SK-N-SH (cell line): ENCODE results near the gene GALNT18. TPM values are rescaled to one million over a fixed set of nuclear protein-coding genes. Genes with fewer than 3 reads are reported as not detected.

Source experiments
- CTCF ChIA-PET: fragments of 300-600, 350-600 bp; formaldehyde crosslinking; extraction: SDS; loops from one replicate; lab custom pipeline; 2021; lab: Yijun Ruan, JAX
- POLR2A ChIA-PET: fragments of 350-600 bp; sonication (Branson Sonifier 250); formaldehyde crosslinking; extraction: SDS; loops from one replicate; lab custom pipeline; 2020; ENCODE audit warnings: antibody characterized with exemption, inconsistent platforms; lab: Yijun Ruan, JAX
- DNase-seq: peaks from one replicate; pipeline ENCODE4 v3.0.0; 2012
- H2AFZ ChIP-seq: fragments of 200-600 bp; sonication (generic); 2 replicates; pipeline ENCODE4 v1.8.1; 2016; ENCODE audit warnings: antibody characterized with exemption, mild to moderate bottlenecking, low read depth
- H3F3A ChIP-seq: fragments of 200-600 bp; sonication (generic); replicated peaks from 2 replicates; pipeline ENCODE3; 2016; ENCODE audit warnings: antibody characterized with exemption, mild to moderate bottlenecking; ENCODE audit not compliant: insufficient read depth
- H3K27ac ChIP-seq, 2 experiments: fragments of 200-500 bp in 1 of 2; fragments of 200-600 bp in 1 of 2; sonication (Bioruptor generic) in 1 of 2; sonication (generic), shearing (Covaris generic) in 1 of 2; 2 replicates each; pipeline versions ENCODE4 v1.5.1 to v1.6.1; 2014 to 2016; ENCODE audit warnings: low read depth in 2 of 2, inconsistent platforms in 1 of 2, low read length in 1 of 2, mild to moderate bottlenecking in 1 of 2, mixed read lengths in 1 of 2
- H3K27me3 ChIP-seq: fragments of 200-600 bp; sonication (generic), shearing (Covaris generic); 2 replicates; pipeline ENCODE4 v1.6.1; 2016; ENCODE audit warnings: mixed run types; ENCODE audit not compliant: insufficient read depth
- H3K36me3 ChIP-seq, 2 experiments: fragments of 200-500 bp in 1 of 2; fragments of 200-600 bp in 1 of 2; sonication (Bioruptor generic) in 1 of 2; sonication (generic) in 1 of 2; replicated peaks in 1 of 2; 2 replicates each; pipeline versions ENCODE3 to v1.5.1; 2014 to 2016; ENCODE audit warnings: low read length in 1 of 2, mild to moderate bottlenecking in 1 of 2; ENCODE audit not compliant: insufficient read depth in 2 of 2, control insufficient read depth in 1 of 2
- H3K4me1 ChIP-seq, 2 experiments: fragments of 200-500 bp in 1 of 2; fragments of 200-600 bp in 1 of 2; sonication (Bioruptor generic) in 1 of 2; sonication (generic), shearing (Covaris generic) in 1 of 2; 2 replicates each; pipeline versions ENCODE4 v1.5.1 to v1.6.1; 2014 to 2016; ENCODE audit warnings: low read depth in 1 of 2, low read length in 1 of 2, mixed run types in 1 of 2; ENCODE audit not compliant: insufficient read depth in 2 of 2, control insufficient read depth in 1 of 2
- H3K4me2 ChIP-seq: fragments of 200-600 bp; sonication (generic), shearing (Covaris generic); 2 replicates; pipeline ENCODE4 v1.6.1; 2017; ENCODE audit warnings: mixed run types
- H3K4me3 ChIP-seq, 2 experiments: fragments of 200-500 bp in 1 of 2; fragments of 200-600 bp in 1 of 2; sonication (Bioruptor generic) in 1 of 2; sonication (generic), shearing (Covaris generic) in 1 of 2; 2 replicates each; pipeline versions ENCODE4 v1.5.1 to v1.8.1; 2014 to 2016; ENCODE audit warnings: low read depth in 2 of 2, inconsistent platforms in 1 of 2, low read length in 1 of 2, mild to moderate bottlenecking in 1 of 2, mixed read lengths in 1 of 2, moderate library complexity in 1 of 2
- H3K79me2 ChIP-seq: fragments of 200-600 bp; sonication (generic); 2 replicates; pipeline ENCODE4 v1.8.1; 2017; ENCODE audit warnings: mild to moderate bottlenecking; ENCODE audit not compliant: insufficient read depth
- H3K9ac ChIP-seq: fragments of 200-600 bp; sonication (generic); 2 replicates; pipeline ENCODE4 v1.6.1; 2017; ENCODE audit warnings: mixed run types
- H3K9me2 ChIP-seq: fragments of 200-600 bp; sonication (generic); 2 replicates; pipeline ENCODE4 v1.6.1; 2017; ENCODE audit warnings: mixed run types
- H3K9me3 ChIP-seq: fragments of 200-600 bp; sonication (generic); 2 replicates; pipeline ENCODE4 v1.6.1; 2017; ENCODE audit warnings: mixed run types, mild to moderate bottlenecking, moderate library complexity
- H4K20me1 ChIP-seq: fragments of 200-600 bp; sonication (generic); 2 replicates; pipeline ENCODE4 v1.6.1; 2017; ENCODE audit warnings: mild to moderate bottlenecking, mixed run types; ENCODE audit not compliant: insufficient read depth
- EP300 ChIP-seq, 2 experiments: IDR thresholded peaks; 2 replicates each; pipeline versions ENCODE4 v1.4.0 to v1.6.1; 2012; ENCODE audit warnings: borderline replicate concordance in 1 of 2, low read depth in 1 of 2, low read length in 1 of 2
- FOSL2 ChIP-seq: IDR thresholded peaks from 2 replicates; pipeline ENCODE4 v1.4.0; 2012; ENCODE audit warnings: low read depth, mild to moderate bottlenecking, moderate library complexity, borderline replicate concordance
- FOXJ3 ChIP-seq: sonication (generic); formaldehyde crosslinking; IDR thresholded peaks from 2 replicates; pipeline ENCODE4 v1.5.1; 2020; ENCODE audit warnings: mild to moderate bottlenecking, missing genetic modification reagents
- GABPA ChIP-seq: IDR thresholded peaks from 2 replicates; pipeline ENCODE4 v1.4.0; 2012; ENCODE audit warnings: low read depth, mild to moderate bottlenecking
- GATA2 ChIP-seq: sonication (generic); formaldehyde crosslinking; IDR thresholded peaks from 2 replicates; pipeline ENCODE4 v1.5.0; 2020; ENCODE audit warnings: mild to moderate bottlenecking, missing genetic modification reagents
- MAX ChIP-seq: IDR thresholded peaks from 2 replicates; pipeline ENCODE4 v1.4.0; 2012; ENCODE audit warnings: low read depth
- MEF2A ChIP-seq: IDR thresholded peaks from 2 replicates; pipeline ENCODE4 v1.4.0; 2012; ENCODE audit warnings: low read depth, borderline replicate concordance
- MXI1 ChIP-seq: IDR thresholded peaks from 2 replicates; pipeline ENCODE4 v1.6.1; 2012; ENCODE audit warnings: mild to moderate bottlenecking, low read depth, low read length, improper control_type of control experiment
- POLR2AphosphoS5 ChIP-seq: IDR thresholded peaks from 2 replicates; pipeline ENCODE4 v1.6.1; 2012; ENCODE audit warnings: low read depth, low read length
- RCOR1 ChIP-seq: fragments of 150-350 bp; IDR thresholded peaks from 2 replicates; pipeline ENCODE4 v1.6.1; 2017; ENCODE audit warnings: antibody characterized with exemption, low read length
- REST ChIP-seq: IDR thresholded peaks from 2 replicates; pipeline ENCODE4 v1.6.1; 2012; ENCODE audit warnings: mild to moderate bottlenecking, low read depth, low read length, moderate library complexity
- RXRA ChIP-seq: IDR thresholded peaks from 2 replicates; pipeline ENCODE4 v1.4.0; 2012; ENCODE audit warnings: low read depth, mild to moderate bottlenecking, borderline replicate concordance
- SIN3A ChIP-seq: IDR thresholded peaks from 2 replicates; pipeline ENCODE4 v1.6.1; 2012; ENCODE audit warnings: low read depth, mild to moderate bottlenecking, low read length, moderate library complexity, borderline replicate concordance
- TCF12 ChIP-seq: IDR thresholded peaks from 2 replicates; pipeline ENCODE4 v1.4.0; 2012
- TEAD4 ChIP-seq: IDR thresholded peaks from 2 replicates; pipeline ENCODE4 v1.4.0; 2012; ENCODE audit warnings: mild to moderate bottlenecking, borderline replicate concordance; ENCODE audit not compliant: insufficient read depth
- WGBS: methylation state at CpG from one replicate; pipeline ENCODE4 v1.1.6; 2017; ENCODE audit warnings: low lambda C conversion rate; 5-methylcytosine and 5-hydroxymethylcytosine counted together
- polyA plus RNA-seq, 3 experiments: library from polyadenylated mRNA; depleted of rRNA; stranded (reverse); fragments of >200 nt; gene quantifications; 2 replicates each; pipeline ENCODE4 v1.2.3, GENCODE V29; 2012
- TF ChIP-seq, protein P1 (sequence below): fragments of 150-350 bp; IDR thresholded peaks from 2 replicates; pipeline ENCODE4 v1.6.1; 2017; ENCODE audit warnings: antibody characterized with exemption, low read length, low read depth, borderline replicate concordance
- TF ChIP-seq, protein P2 (sequence below): fragments of 150-350 bp; IDR thresholded peaks from 2 replicates; pipeline ENCODE4 v1.6.1; 2016; ENCODE audit warnings: mild to moderate bottlenecking, low read depth, low read length
- TF ChIP-seq, protein P3 (sequence below): IDR thresholded peaks from 2 replicates; pipeline ENCODE4 v1.4.0; 2012; ENCODE audit warnings: low read depth, borderline replicate concordance
- TF ChIP-seq, protein P4 (sequence below): IDR thresholded peaks from 2 replicates; pipeline ENCODE4; 2012

GALNT18 gene
- polyA plus RNA-seq, 1 of the 3 experiments (the other 2 are of a cell fraction): 0.64 TPM

DNA sequence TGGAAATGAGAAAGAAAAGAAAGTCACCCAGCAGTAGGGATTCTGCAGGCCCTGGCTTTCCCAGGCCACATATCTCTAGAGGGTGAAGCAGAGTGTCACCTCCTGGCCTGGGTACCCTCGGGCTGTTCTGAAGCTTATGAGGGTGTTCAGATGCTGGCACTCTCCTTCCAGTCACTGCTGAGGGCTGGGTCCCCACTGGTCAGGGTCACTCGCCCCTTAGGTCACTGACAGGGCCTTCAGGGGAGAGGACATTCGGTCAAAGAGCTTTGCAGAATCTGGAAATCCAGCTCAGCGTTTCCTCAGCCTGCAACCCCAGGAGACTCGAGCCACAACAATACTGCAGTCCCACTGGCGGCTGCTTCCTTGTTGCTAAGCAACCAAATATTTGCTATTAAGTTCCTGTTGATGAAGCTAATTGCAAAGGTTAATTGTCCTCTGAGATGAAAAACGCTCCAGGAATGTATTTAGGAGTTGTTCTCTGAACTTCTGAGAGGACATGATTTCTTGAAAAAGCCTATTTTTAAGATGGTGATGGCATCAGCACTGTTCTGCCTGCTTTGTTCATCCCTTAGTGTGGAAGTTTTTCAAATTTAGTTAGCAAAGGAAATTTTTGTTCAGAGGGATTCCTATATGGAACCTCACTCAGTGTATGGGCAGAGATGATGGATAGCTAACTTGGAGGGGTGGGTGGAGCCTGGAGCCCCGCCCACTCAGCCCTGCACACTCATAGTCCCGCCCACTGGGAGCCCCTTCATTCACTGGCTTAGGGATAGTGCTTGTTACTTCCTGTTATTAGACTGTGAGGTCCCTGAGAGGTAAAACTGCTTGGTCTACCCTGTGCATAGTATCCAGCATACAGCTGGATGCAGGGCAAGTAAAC lies 378.0 kb downstream of the GALNT18 start:
- ChIA-PET CTCF (interaction anchor here (1.2 to 2.3 kb wide), 3 partner anchors 10 to 16 kb away, joined by 3 to 10 read pairs (median 4); no protein-coding TSS in a partner anchor), POLR2A (no interaction called here)
- H3K27me3 ChIP-seq: no peaks in the 10 kb centered on the region
- no peak overlapping the region for H3K9ac ChIP-seq
- TF ChIP-seq GATA2 (CRISPR knock-in tag): no peak
- TF ChIP-seq, protein P1, sequence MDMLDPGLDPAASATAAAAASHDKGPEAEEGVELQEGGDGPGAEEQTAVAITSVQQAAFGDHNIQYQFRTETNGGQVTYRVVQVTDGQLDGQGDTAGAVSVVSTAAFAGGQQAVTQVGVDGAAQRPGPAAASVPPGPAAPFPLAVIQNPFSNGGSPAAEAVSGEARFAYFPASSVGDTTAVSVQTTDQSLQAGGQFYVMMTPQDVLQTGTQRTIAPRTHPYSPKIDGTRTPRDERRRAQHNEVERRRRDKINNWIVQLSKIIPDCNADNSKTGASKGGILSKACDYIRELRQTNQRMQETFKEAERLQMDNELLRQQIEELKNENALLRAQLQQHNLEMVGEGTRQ: no peak
- TF ChIP-seq TCF12: no peak
- no peak for TF ChIP-seq TEAD4
- TF ChIP-seq REST: no peak
- no peak for TF ChIP-seq POLR2AphosphoS5
- TF ChIP-seq, protein P2, sequence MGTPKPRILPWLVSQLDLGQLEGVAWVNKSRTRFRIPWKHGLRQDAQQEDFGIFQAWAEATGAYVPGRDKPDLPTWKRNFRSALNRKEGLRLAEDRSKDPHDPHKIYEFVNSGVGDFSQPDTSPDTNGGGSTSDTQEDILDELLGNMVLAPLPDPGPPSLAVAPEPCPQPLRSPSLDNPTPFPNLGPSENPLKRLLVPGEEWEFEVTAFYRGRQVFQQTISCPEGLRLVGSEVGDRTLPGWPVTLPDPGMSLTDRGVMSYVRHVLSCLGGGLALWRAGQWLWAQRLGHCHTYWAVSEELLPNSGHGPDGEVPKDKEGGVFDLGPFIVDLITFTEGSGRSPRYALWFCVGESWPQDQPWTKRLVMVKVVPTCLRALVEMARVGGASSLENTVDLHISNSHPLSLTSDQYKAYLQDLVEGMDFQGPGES: no peak
- no peak for TF ChIP-seq MEF2A
- no peak for TF ChIP-seq FOXJ3 (CRISPR knock-in tag)
- TF ChIP-seq, protein P3, sequence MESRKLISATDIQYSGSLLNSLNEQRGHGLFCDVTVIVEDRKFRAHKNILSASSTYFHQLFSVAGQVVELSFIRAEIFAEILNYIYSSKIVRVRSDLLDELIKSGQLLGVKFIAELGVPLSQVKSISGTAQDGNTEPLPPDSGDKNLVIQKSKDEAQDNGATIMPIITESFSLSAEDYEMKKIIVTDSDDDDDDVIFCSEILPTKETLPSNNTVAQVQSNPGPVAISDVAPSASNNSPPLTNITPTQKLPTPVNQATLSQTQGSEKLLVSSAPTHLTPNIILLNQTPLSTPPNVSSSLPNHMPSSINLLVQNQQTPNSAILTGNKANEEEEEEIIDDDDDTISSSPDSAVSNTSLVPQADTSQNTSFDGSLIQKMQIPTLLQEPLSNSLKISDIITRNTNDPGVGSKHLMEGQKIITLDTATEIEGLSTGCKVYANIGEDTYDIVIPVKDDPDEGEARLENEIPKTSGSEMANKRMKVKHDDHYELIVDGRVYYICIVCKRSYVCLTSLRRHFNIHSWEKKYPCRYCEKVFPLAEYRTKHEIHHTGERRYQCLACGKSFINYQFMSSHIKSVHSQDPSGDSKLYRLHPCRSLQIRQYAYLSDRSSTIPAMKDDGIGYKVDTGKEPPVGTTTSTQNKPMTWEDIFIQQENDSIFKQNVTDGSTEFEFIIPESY: no peak
- TF ChIP-seq EP300 (IDR thresholded peaks at IDR 0.05; ENCODE audit: borderline replicate concordance in 1 of 2, low read depth in 1 of 2, low read length in 1 of 2): no peak
- no peak for TF ChIP-seq GABPA
- no peak for TF ChIP-seq MXI1
- TF ChIP-seq RCOR1: no peak
- TF ChIP-seq, protein P4, sequence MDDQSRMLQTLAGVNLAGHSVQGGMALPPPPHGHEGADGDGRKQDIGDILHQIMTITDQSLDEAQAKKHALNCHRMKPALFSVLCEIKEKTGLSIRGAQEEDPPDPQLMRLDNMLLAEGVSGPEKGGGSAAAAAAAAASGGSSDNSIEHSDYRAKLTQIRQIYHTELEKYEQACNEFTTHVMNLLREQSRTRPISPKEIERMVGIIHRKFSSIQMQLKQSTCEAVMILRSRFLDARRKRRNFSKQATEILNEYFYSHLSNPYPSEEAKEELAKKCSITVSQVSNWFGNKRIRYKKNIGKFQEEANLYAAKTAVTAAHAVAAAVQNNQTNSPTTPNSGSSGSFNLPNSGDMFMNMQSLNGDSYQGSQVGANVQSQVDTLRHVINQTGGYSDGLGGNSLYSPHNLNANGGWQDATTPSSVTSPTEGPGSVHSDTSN: no peak
- TF ChIP-seq SIN3A: no peak
- TF ChIP-seq FOSL2: no peak
- no peak for TF ChIP-seq MAX
- TF ChIP-seq RXRA: no peak
- H3K36me3 ChIP-seq: no peaks in the 10 kb centered on the region
- DNase-seq: peak; percentile 41
- no peak overlapping the region for H2AFZ ChIP-seq
- no peak overlapping the region for H3K4me3 ChIP-seq
- no peak overlapping the region for H3K27ac ChIP-seq
- H3K9me2 ChIP-seq: no peaks in the 10 kb centered on the region
- no peaks in the 10 kb centered on the region for H3F3A ChIP-seq
- H3K79me2 ChIP-seq: no peaks in the 10 kb centered on the region
- no peaks in the 10 kb centered on the region for H3K9me3 ChIP-seq
- H4K20me1 ChIP-seq: no peaks in the 10 kb centered on the region
- H3K4me1 ChIP-seq: peaks cover 0 to 2% of the 10 kb centered on the region in 2 experiments; a peak in 1 of 4 replicates
- no peak overlapping the region for H3K4me2 ChIP-seq
- WGBS: 30% methylated on average over 9 of the region's 9 CpGs
